ENCODE results near the gene OR51B2.

Gene OR51B2

DNA sequence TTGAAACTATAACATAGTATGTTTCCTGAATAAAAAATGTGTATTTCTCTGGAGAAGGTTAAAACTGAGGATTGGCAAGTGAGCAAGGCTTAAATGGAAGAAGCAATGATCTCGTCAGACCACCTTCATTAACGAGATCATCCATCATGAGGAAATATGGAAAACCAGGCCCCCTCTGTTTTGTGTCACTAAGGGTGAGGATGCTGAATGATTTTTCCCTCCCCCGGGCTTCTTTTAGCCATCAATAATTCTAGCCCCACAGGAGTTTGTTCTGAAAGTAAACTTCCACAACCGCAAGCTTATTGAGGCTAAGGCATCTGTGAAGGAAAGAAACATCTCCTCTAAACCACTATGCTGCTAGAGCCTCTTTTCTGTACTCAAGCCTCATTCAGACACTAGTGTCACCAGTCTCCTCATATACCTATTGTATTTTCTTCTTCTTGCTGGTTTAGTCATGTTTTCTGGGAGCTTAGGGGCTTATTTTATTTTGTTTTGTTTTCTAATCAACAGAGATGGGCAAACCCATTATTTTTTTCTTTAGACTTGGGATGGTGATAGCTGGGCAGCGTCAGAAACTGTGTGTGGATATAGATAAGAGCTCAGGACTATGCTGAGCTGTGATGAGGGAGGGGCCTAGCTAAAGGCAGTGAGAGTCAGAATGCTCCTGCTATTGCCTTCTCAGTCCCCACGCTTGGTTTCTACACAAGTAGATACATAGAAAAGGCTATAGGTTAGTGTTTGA lies 48.6 kb downstream of the OR51B2 start:
- TF ChIP-seq FOXK2 (IDR thresholded peaks at IDR 0.05) (no peak), SP1 (IDR thresholded peaks at IDR 0.05) (no peak), HDGF (IDR thresholded peaks at IDR 0.05; ENCODE audit: borderline replicate concordance) (no peak), CTBP1 (IDR thresholded peaks at IDR 0.05; ENCODE audit: borderline replicate concordance) (no peak), LEF1 (IDR thresholded peaks at IDR 0.05; ENCODE audit: borderline replicate concordance) (no peak), BHLHE40 (IDR thresholded peaks at IDR 0.05; ENCODE audit: borderline replicate concordance) (no peak), FOXM1 (IDR thresholded peaks at IDR 0.05; ENCODE audit: borderline replicate concordance) (no peak), ARNT (IDR thresholded peaks at IDR 0.05) (no peak)
- ChIA-PET POLR2A (no interaction called here), CTCF (no interaction called here)
- DNase-seq (ENCODE audit: extremely low spot score), result no peak

DNA sequence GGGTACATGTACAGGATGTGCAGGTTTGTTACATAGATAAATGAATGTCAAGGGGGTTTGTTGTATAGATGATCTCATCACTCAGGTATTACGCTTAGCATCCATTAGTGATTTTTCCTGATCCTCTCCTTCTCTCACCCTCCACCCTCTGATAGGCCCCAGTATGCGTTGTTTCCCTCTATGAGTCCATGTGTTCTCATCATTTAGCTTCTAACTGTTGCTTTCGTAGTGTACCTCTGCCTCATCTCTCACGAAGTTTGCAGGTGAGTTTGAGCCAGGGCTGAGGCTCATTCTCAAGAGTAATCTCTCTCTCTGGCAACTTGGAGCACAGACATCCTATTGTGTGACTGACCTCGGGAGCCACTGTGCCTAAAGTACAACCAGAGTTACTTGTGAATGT lies 49.7 kb downstream of the OR51B2 start:
- ChIA-PET CTCF (no interaction called here), POLR2A (no interaction called here)
- no peak for DNase-seq (ENCODE audit: extremely low spot score)
- no peak for TF ChIP-seq ZNF384 (IDR thresholded peaks at IDR 0.05)
- no peak for TF ChIP-seq NFRKB (IDR thresholded peaks at IDR 0.05)
- no peak for TF ChIP-seq L3MBTL2 (conservative IDR thresholded peaks at IDR 0.05)
- TF ChIP-seq ELF4 (IDR thresholded peaks at IDR 0.05), result no peak
- no peak for TF ChIP-seq HDGF (IDR thresholded peaks at IDR 0.05; ENCODE audit: borderline replicate concordance)
- TF ChIP-seq CTBP1 (IDR thresholded peaks at IDR 0.05; ENCODE audit: borderline replicate concordance), result no peak
- no peak for TF ChIP-seq ARNT (IDR thresholded peaks at IDR 0.05)
- no peak for TF ChIP-seq LEF1 (IDR thresholded peaks at IDR 0.05; ENCODE audit: borderline replicate concordance)
- no peak for TF ChIP-seq BHLHE40 (IDR thresholded peaks at IDR 0.05; ENCODE audit: borderline replicate concordance)
- TF ChIP-seq FOXA1 (IDR thresholded peaks at IDR 0.05), result no peak
- no peak for TF ChIP-seq FOXM1 (IDR thresholded peaks at IDR 0.05; ENCODE audit: borderline replicate concordance)

All from HEK293T (cell line).